HCT116 (cell line): Measurements from ENCODE around the gene COL7A1.

Experiments
- CEBPB ChIP-seq: IDR thresholded peaks from 2 replicates; pipeline ENCODE4 v1.6.1; 2012; ENCODE audit warnings: low read depth
- CTCF ChIP-seq, 3 experiments: fragments of 200-600 bp in 1 of 3; sonication (generic) in 1 of 3; IDR thresholded peaks in 2 of 3; conservative IDR thresholded peaks in 1 of 3; 2 replicates each; pipeline ENCODE4 v1.5.1; 2012 to 2017; ENCODE audit warnings: low read depth in 2 of 3, low read length in 2 of 3, antibody characterized with exemption in 1 of 3, borderline replicate concordance in 1 of 3, control low read depth in 1 of 3, mild to moderate bottlenecking in 1 of 3, mixed read lengths in 1 of 3, mixed run types in 1 of 3, moderate library complexity in 1 of 3; ENCODE audit not compliant: insufficient read depth in 1 of 3
- EGR1 ChIP-seq: IDR thresholded peaks from 2 replicates; pipeline ENCODE4 v1.6.1; 2012; ENCODE audit warnings: low read depth
- EZH2 ChIP-seq: fragments of 200-600 bp; sonication (generic); IDR thresholded peaks from 2 replicates; pipeline ENCODE4 v1.6.1; 2017; ENCODE audit warnings: antibody characterized with exemption, mixed run types
- POLR2A ChIP-seq: IDR thresholded peaks from 2 replicates; pipeline ENCODE4 v1.7.0; 2011; ENCODE audit warnings: borderline replicate concordance; ENCODE audit not compliant: insufficient read depth, insufficient read length; ENCODE audit errors: extremely low read depth
- POLR2AphosphoS5 ChIP-seq: IDR thresholded peaks from 2 replicates; pipeline ENCODE4 v1.6.1; 2011; ENCODE audit warnings: mild to moderate bottlenecking, low read depth, low read length, moderate library complexity
- REST ChIP-seq: IDR thresholded peaks from 2 replicates; pipeline ENCODE4 v1.6.1; 2012; ENCODE audit warnings: low read depth
- SP1 ChIP-seq: IDR thresholded peaks from 2 replicates; pipeline ENCODE4 v1.6.1; 2012; ENCODE audit warnings: low read depth
- SRF ChIP-seq: IDR thresholded peaks from 2 replicates; pipeline ENCODE4 v1.6.1; 2012; ENCODE audit warnings: low read depth
- TCF7L2 ChIP-seq: IDR thresholded peaks from 2 replicates; pipeline ENCODE4 v1.7.0; 2011; ENCODE audit warnings: borderline replicate concordance, inconsistent platforms; ENCODE audit not compliant: insufficient read depth, insufficient read length; ENCODE audit errors: extremely low read depth

GRCh38 chr3:48595075-48595525 lies at the start of gene COL7A1:
- TF ChIP-seq POLR2A (no peak), REST (no peak), POLR2AphosphoS5 (no peak), CTCF (IDR thresholded peaks at IDR 0.05 in 2 of 3, conservative IDR thresholded peaks at IDR 0.05 in 1 of 3; ENCODE audit: borderline replicate concordance in 1 of 3, insufficient read depth in 1 of 3, low read depth in 2 of 3, low read length in 2 of 3) (no peak), EZH2 (no peak), SP1 (no peak), EGR1 (no peak), CEBPB (no peak), SRF (no peak), TCF7L2 (no peak)
